K562 (cell line): Measurements from ENCODE around the gene SPRED2. TPM values are rescaled to one million over a fixed set of nuclear protein-coding genes. Genes with fewer than 3 reads are reported as not detected.
A peak's percentile ranks its signal among the peaks of the same experiment; 100 is the strongest.

Source experiments
- ATF7 ChIP-seq: fragments of 450-650 bp; IDR thresholded peaks from 2 replicates; pipeline ENCODE4 v1.7.1; 2014; ENCODE audit warnings: mild to moderate bottlenecking, moderate library complexity
- BMI1 ChIP-seq: fragments of 150-350 bp; IDR thresholded peaks from 2 replicates; pipeline ENCODE4 v1.6.1; 2014; ENCODE audit warnings: low read length
- DMBX1 ChIP-seq: fragments of 250-450 bp; sonication (Bioruptor Pico); IDR thresholded peaks from 2 replicates; pipeline ENCODE4 v1.8.0; 2022; ENCODE audit warnings: inconsistent platforms, mild to moderate bottlenecking, moderate library complexity, borderline replicate concordance
- EHMT2 ChIP-seq: fragments of 450-650 bp; IDR thresholded peaks from 2 replicates; pipeline ENCODE4 v1.6.1; 2018; ENCODE audit warnings: antibody characterized with exemption
- ESRRB ChIP-seq: fragments of 250-450 bp; sonication (Bioruptor Pico); IDR thresholded peaks from 2 replicates; pipeline ENCODE4 v1.5.0; 2020; ENCODE audit warnings: mild to moderate bottlenecking, moderate library complexity, borderline replicate concordance
- ETV1 ChIP-seq: fragments of 450-650 bp; conservative IDR thresholded peaks from 2 replicates; pipeline ENCODE4 v1.6.1; 2016; ENCODE audit warnings: missing genetic modification characterization, control low read depth, low read depth, missing compliant biosample characterization
- GTF2F1 ChIP-seq: IDR thresholded peaks from 2 replicates; pipeline ENCODE4 v1.6.1; 2011; ENCODE audit warnings: low read depth, low read length, improper control_type of control experiment
- KDM1A ChIP-seq, 2 experiments: fragments of 450-650 bp; IDR thresholded peaks; 2 replicates each; pipeline ENCODE4 v1.6.1; 2016; ENCODE audit warnings: mild to moderate bottlenecking in 2 of 2
- KDM4B ChIP-seq, 2 experiments: fragments of 450-650 bp in 1 of 2; sonication (generic) in 1 of 2; IDR thresholded peaks; 2 replicates each; pipeline ENCODE4 v1.6.1; 2016 to 2017; ENCODE audit warnings: borderline replicate concordance in 2 of 2, antibody characterized with exemption in 1 of 2, low read depth in 1 of 2, mild to moderate bottlenecking in 1 of 2
- KDM5B ChIP-seq: fragments of 200-600 bp; sonication (generic); IDR thresholded peaks from 2 replicates; pipeline ENCODE4 v1.6.1; 2012; ENCODE audit warnings: low read depth, mild to moderate bottlenecking, moderate library complexity, low read length, control low read depth, inconsistent platforms; ENCODE audit not compliant: insufficient replicate concordance
- MBD2 ChIP-seq: sonication (generic); IDR thresholded peaks from 2 replicates; pipeline ENCODE4 v1.6.1; 2016; ENCODE audit warnings: low read depth, borderline replicate concordance
- MTF1 ChIP-seq: fragments of 250-450 bp; sonication (Bioruptor Pico); IDR thresholded peaks from 2 replicates; pipeline ENCODE4 v1.9.0; 2021; ENCODE audit warnings: moderate library complexity, mild to moderate bottlenecking, inconsistent platforms, borderline replicate concordance
- NEUROD1 ChIP-seq: fragments of 150-350 bp; IDR thresholded peaks from 2 replicates; pipeline ENCODE4 v1.6.1; 2014; ENCODE audit warnings: borderline replicate concordance, low read length, low read depth; ENCODE audit not compliant: partially characterized antibody
- NR2C2 ChIP-seq, 2 experiments: fragments of 200-800 bp in 1 of 2; sonication (Bioruptor generic) in 1 of 2; sonication (generic) in 1 of 2; formaldehyde crosslinking in 1 of 2; IDR thresholded peaks; 2 replicates each; pipeline versions ENCODE4 v1.6.1 to v1.8.0; 2016 to 2022; ENCODE audit warnings: mild to moderate bottlenecking in 1 of 2, missing compliant biosample characterization in 1 of 2, missing genetic modification characterization in 1 of 2, missing genetic modification reagents in 1 of 2
- NUFIP1 ChIP-seq: fragments of 450-650 bp; IDR thresholded peaks from 2 replicates; pipeline ENCODE4 v1.6.1; 2018; ENCODE audit not compliant: partially characterized antibody
- PCBP1 ChIP-seq: fragments of 200-400 bp; formaldehyde crosslinking; IDR thresholded peaks from 2 replicates; pipeline ENCODE4 v1.6.1; 2018; ENCODE audit warnings: mild to moderate bottlenecking, low read depth, low read length; ENCODE audit not compliant: poor library complexity, severe bottlenecking
- POLR3A ChIP-seq: IDR thresholded peaks from 2 replicates; pipeline ENCODE4 v1.6.1; 2011; ENCODE audit warnings: borderline replicate concordance, mild to moderate bottlenecking, moderate library complexity; ENCODE audit not compliant: insufficient read length, insufficient read depth; ENCODE audit errors: extremely low read depth
- RBFOX2 ChIP-seq: fragments of 200-400 bp; formaldehyde crosslinking; IDR thresholded peaks from 2 replicates; pipeline ENCODE4 v1.6.1; 2017; ENCODE audit warnings: low read depth, mild to moderate bottlenecking, low read length, moderate library complexity
- RHOXF2B ChIP-seq: fragments of 250-450 bp; sonication (Bioruptor Pico); conservative IDR thresholded peaks from 2 replicates; pipeline ENCODE4 v1.5.1; 2021
- SP2 ChIP-seq: IDR thresholded peaks from 2 replicates; pipeline ENCODE4 v1.6.1; 2011; ENCODE audit warnings: mild to moderate bottlenecking, low read depth, low read length, moderate library complexity; ENCODE audit not compliant: poor library complexity, severe bottlenecking; ENCODE audit errors: extremely low read depth
- TAL1 ChIP-seq: fragments of 450-650 bp; IDR thresholded peaks from 2 replicates; pipeline ENCODE4 v1.6.1; 2016; ENCODE audit warnings: mild to moderate bottlenecking
- TCF15 ChIP-seq: fragments of 250-450 bp; sonication (Bioruptor Pico); IDR thresholded peaks from 2 replicates; pipeline ENCODE4 v1.8.0; 2022; ENCODE audit warnings: moderate library complexity, mild to moderate bottlenecking, inconsistent platforms
- TFAP4 ChIP-seq: sonication (generic); formaldehyde crosslinking; IDR thresholded peaks from 2 replicates; pipeline ENCODE4 v1.8.0; 2022; ENCODE audit warnings: missing genetic modification reagents, mild to moderate bottlenecking, moderate library complexity, borderline replicate concordance
- ZBTB17 ChIP-seq: fragments of 450-650 bp; formaldehyde crosslinking; IDR thresholded peaks from 2 replicates; pipeline ENCODE4 v1.4.0; 2020; ENCODE audit warnings: mild to moderate bottlenecking
- ZBTB2 ChIP-seq: fragments of 450-650 bp; IDR thresholded peaks from 2 replicates; pipeline ENCODE4 v1.6.1; 2016; ENCODE audit warnings: antibody characterized with exemption
- ZNF212 ChIP-seq: fragments of 450-650 bp; formaldehyde crosslinking; IDR thresholded peaks from 2 replicates; pipeline ENCODE4 v1.4.0; 2020; ENCODE audit warnings: mild to moderate bottlenecking
- ZNF23 ChIP-seq: fragments of 250-450 bp; sonication (Bioruptor Pico); IDR thresholded peaks from 2 replicates; pipeline ENCODE4 v1.4.0; 2020; ENCODE audit warnings: mild to moderate bottlenecking
- ZNF324 ChIP-seq: fragments of 250-450 bp; sonication (Bioruptor Pico); IDR thresholded peaks from 2 replicates; pipeline ENCODE4 v1.4.0; 2020; ENCODE audit warnings: mild to moderate bottlenecking
- ZNF75A ChIP-seq: fragments of 450-650 bp; formaldehyde crosslinking; IDR thresholded peaks from 2 replicates; pipeline ENCODE4 v1.4.0; 2020; ENCODE audit warnings: mild to moderate bottlenecking
- polyA plus RNA-seq, 8 experiments: library from polyadenylated mRNA; depleted of rRNA in 4 of 8; stranded (reverse) in 5 of 8; unstranded in 3 of 8; fragments of >200 nt; fragmentation: Nextera tagmentation in 2 of 8; fragmentation: Illumina TruSeq in 1 of 8; extraction: Ambion mirVana in 2 of 8; extraction: Trizol in 1 of 8; gene quantifications; 2 replicates each; pipeline versions ENCODE4 v1.2.1 to v1.2.3, GENCODE V29; 2011 to 2014; ENCODE audit warnings: inconsistent platforms in 1 of 8, missing spikeins in 1 of 8
- total RNA-seq, 7 experiments: library from RNA; depleted of rRNA in 6 of 7; stranded (reverse); fragments of >200 nt in 6 of 7; fragmentation: Illumina TruSeq in 2 of 7; extraction: Trizol in 2 of 7; gene quantifications; 2 replicates each; pipeline versions ENCODE4 v1.2.1 to v1.2.3, GENCODE V29; 2011 to 2021; ENCODE audit warnings: low replicate concordance in 1 of 7

The SPRED2 gene
- total and polyA plus RNA-seq, 9 of the 15 experiments (the other 6 are each of a cell fraction or from before 2014, with no cell fraction given): 4.6 to 50.8 (median 14.1) TPM

- TF ChIP-seq ZNF23 (CRISPR knock-in tag) (no peak), RBFOX2 (no peak), TAL1 (no peak), KDM4B (IDR thresholded peaks at IDR 0.05; ENCODE audit: borderline replicate concordance in 2 of 2, low read depth in 1 of 2) (no peak), ETV1 (tag) (peak; percentile 94), ZNF324 (CRISPR knock-in tag) (no peak), KDM5B (no peak), DMBX1 (CRISPR knock-in tag) (no peak), ESRRB (CRISPR knock-in tag) (no peak), RHOXF2B (CRISPR knock-in tag) (no peak), POLR3A (no peak), TFAP4 (no peak), MBD2 (no peak), TCF15 (CRISPR knock-in tag) (no peak), EHMT2 (no peak), KDM1A (IDR thresholded peaks at IDR 0.05) (peak; percentile 16 to 18; a peak in 2 of 4 replicates), NUFIP1 (no peak), ZNF75A (CRISPR knock-in tag) (no peak), ZBTB2 (no peak), PCBP1 (no peak), ZBTB17 (CRISPR knock-in tag) (0 out of 2 replicates have a peak, but pooled peaks have one; percentile 24), ATF7 (no peak), ZNF212 (no peak), NR2C2 (CRISPR knock-in tag; IDR thresholded peaks at IDR 0.05) (no peak), NR2C2 (tag; IDR thresholded peaks at IDR 0.05) (no peak; the same call in 1 of the 2 replicates), BMI1 (no peak), MTF1 (CRISPR knock-in tag) (no peak), GTF2F1 (no peak), NEUROD1 (no peak), SP2 (no peak)
These were observed 153.8 kb downstream of the SPRED2 start (continued) for GRCh38 chr2:65278531-65278981.
